SU-DHL-6 (cell line): Measurements from ENCODE around the gene B3GNT5.

Experiments used
- H2AFZ ChIP-seq: fragments of 200-600 bp; sonication (generic); 2 replicates; pipeline ENCODE4 v1.6.1; 2014; ENCODE audit warnings: low read depth, mild to moderate bottlenecking, moderate library complexity, mixed read lengths, antibody characterized with exemption, low read length; ENCODE audit not compliant: severe bottlenecking
- H3F3A ChIP-seq: fragments of 200-600 bp; shearing (Covaris generic); 2 replicates; pipeline ENCODE4 v1.6.0; 2016; ENCODE audit warnings: antibody characterized with exemption, mild to moderate bottlenecking; ENCODE audit not compliant: insufficient read depth
- H3K27ac ChIP-seq: fragments of 200-600 bp; sonication (generic); 2 replicates; pipeline ENCODE4 v1.5.1; 2016; ENCODE audit warnings: low read depth, mild to moderate bottlenecking, low read length, moderate library complexity, mixed read lengths
- H3K27me3 ChIP-seq: fragments of 200-600 bp; sonication (generic), shearing (Covaris generic); 2 replicates; pipeline ENCODE4 v1.6.0; 2014; ENCODE audit warnings: mild to moderate bottlenecking, low read length
- H3K36me3 ChIP-seq: fragments of 200-600 bp; sonication (generic); 2 replicates; pipeline ENCODE4 v1.6.1; 2014; ENCODE audit warnings: mild to moderate bottlenecking, low read length, mixed read lengths
- H3K4me2 ChIP-seq: fragments of 300-600, 200-600 bp; shearing (Covaris generic), sonication (generic); 2 replicates; pipeline ENCODE4 v1.6.0; 2014; ENCODE audit warnings: low read length, low read depth, mild to moderate bottlenecking; ENCODE audit not compliant: poor library complexity, severe bottlenecking
- H3K4me3 ChIP-seq: fragments of 200-600 bp; sonication (generic); 2 replicates; pipeline ENCODE4 v1.5.1; 2014; ENCODE audit warnings: antibody characterized with exemption, low read length, mild to moderate bottlenecking, mixed read lengths; ENCODE audit not compliant: insufficient read depth, poor library complexity, severe bottlenecking
- H3K79me2 ChIP-seq: fragments of 200-600 bp; sonication (generic); 2 replicates; pipeline ENCODE4 v1.6.1; 2014; ENCODE audit warnings: mild to moderate bottlenecking, low read length, moderate library complexity; ENCODE audit not compliant: insufficient read depth
- H3K9ac ChIP-seq: fragments of 200-600 bp; sonication (generic); 2 replicates; pipeline ENCODE4 v1.7.0; 2014; ENCODE audit warnings: mild to moderate bottlenecking, low read length
- H3K9me2 ChIP-seq: fragments of 200-600 bp; sonication (generic); replicated peaks from 2 replicates; pipeline ENCODE4 v1.6.1; 2014; ENCODE audit warnings: low read length; ENCODE audit not compliant: insufficient read depth
- H3K9me3 ChIP-seq: fragments of 200-600 bp; sonication (generic); 2 replicates; pipeline ENCODE4 v1.6.1; 2014; ENCODE audit warnings: low read length, mixed read lengths; ENCODE audit not compliant: insufficient read depth
- H4K20me1 ChIP-seq: fragments of 200-600 bp; sonication (generic); 2 replicates; pipeline ENCODE4 v1.6.1; 2014; ENCODE audit warnings: low read depth, mild to moderate bottlenecking, antibody characterized with exemption, low read length, moderate library complexity, mixed read lengths
- EZH2phosphoT487 ChIP-seq: fragments of 200-600 bp; sonication (generic), shearing (Covaris generic); conservative IDR thresholded peaks from 2 replicates; pipeline ENCODE4 v1.6.1; 2018; ENCODE audit warnings: mild to moderate bottlenecking, antibody characterized with exemption, low read length, moderate library complexity, mixed read lengths
- TF ChIP-seq, protein P1 (sequence below): fragments of 200-600 bp; sonication (generic); IDR thresholded peaks from one replicate; pipeline ENCODE4 v1.5.1; 2017; ENCODE audit warnings: antibody characterized with exemption, mild to moderate bottlenecking, low read length, moderate library complexity; ENCODE audit not compliant: insufficient read depth, poor library complexity, severe bottlenecking

B3GNT5 gene

DNA sequence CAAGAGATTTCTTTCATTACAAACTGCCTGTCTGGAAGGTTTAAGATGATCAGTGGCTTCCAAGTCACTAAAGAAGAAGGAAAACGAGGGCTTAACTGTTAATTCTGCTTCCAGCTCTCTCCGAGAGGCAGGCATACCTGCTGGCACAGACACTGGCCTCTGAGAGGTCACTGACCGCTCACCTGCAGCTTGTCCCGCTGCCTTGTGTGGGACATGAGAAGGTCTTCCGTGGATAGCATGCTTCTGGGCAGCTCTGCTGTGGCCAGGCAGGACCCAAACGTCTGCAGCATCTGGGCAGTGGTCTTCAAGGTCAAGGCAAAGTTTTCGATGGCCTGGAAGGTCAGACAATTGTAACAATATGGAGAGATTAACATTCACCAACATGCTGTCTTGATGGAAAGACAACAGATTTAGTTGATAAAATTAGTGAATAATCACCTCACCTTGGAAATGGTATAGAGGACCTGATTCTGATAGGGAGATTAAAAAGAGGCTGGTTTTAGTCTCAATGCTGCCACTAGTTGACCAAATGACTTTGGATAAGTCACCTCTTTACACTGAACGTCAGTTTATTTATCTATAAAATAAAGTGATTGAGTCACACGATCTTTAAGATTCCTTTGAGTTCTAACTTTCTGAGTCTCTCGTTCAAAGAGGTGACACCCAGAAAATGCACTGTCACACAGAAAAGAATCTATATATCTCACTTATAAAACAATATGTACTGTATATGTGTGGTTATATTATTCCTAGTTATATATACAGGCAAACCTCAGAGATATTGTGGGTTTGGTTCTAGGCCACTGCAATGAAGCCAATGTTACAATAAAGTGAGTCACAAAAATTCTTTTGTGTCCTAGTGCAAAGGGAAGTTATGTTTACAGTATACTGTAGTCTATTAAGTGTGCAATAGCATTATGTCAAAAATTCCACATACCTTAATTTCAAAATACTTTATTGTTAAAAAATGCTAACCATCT is 65.1 kb downstream of the B3GNT5 start:
- Histone ChIP-seq H3K9me2 (no peaks in the 10 kb centered on the region), H3K4me3 (no peak overlapping the region), H3K27me3 (no peaks in the 10 kb centered on the region), H3K79me2 (no peaks in the 10 kb centered on the region), H3K27ac (no peak overlapping the region), H3K4me2 (no peak overlapping the region), H4K20me1 (no peaks in the 10 kb centered on the region), H3K36me3 (no peaks in the 10 kb centered on the region), H3K9ac (no peak overlapping the region), H3K9me3 (no peaks in the 10 kb centered on the region), H3F3A (no peaks in the 10 kb centered on the region), H2AFZ (no peak overlapping the region)
- no peak for TF ChIP-seq EZH2phosphoT487
- TF ChIP-seq, protein P1, sequence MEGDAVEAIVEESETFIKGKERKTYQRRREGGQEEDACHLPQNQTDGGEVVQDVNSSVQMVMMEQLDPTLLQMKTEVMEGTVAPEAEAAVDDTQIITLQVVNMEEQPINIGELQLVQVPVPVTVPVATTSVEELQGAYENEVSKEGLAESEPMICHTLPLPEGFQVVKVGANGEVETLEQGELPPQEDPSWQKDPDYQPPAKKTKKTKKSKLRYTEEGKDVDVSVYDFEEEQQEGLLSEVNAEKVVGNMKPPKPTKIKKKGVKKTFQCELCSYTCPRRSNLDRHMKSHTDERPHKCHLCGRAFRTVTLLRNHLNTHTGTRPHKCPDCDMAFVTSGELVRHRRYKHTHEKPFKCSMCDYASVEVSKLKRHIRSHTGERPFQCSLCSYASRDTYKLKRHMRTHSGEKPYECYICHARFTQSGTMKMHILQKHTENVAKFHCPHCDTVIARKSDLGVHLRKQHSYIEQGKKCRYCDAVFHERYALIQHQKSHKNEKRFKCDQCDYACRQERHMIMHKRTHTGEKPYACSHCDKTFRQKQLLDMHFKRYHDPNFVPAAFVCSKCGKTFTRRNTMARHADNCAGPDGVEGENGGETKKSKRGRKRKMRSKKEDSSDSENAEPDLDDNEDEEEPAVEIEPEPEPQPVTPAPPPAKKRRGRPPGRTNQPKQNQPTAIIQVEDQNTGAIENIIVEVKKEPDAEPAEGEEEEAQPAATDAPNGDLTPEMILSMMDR, result no peak

DNA sequence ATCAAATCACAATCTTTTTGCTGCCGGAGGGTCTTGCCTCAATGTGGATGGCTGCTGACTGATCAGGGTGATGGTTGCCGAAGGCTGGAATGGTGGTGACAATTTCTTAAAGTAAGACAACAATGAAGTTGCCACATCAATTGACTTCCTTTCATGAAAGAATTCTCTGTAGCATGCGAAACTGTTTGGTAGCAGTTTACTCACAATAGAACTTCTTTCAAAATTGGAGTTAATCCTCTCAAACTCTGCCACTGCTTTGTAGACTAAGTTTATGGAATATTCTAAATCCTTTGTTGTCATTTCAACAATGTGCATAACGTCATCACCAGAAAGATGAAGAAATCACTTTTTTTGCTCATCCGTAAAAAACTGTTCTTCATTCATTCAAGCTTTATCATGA is 65.8 kb downstream of the B3GNT5 start:
- H3F3A ChIP-seq, result no peaks in the 10 kb centered on the region
- no peak overlapping the region for H3K4me3 ChIP-seq
- no peak overlapping the region for H3K9ac ChIP-seq
- no peaks in the 10 kb centered on the region for H3K9me2 ChIP-seq
- no peaks in the 10 kb centered on the region for H3K79me2 ChIP-seq
- H3K27me3 ChIP-seq, result no peaks in the 10 kb centered on the region
- no peaks in the 10 kb centered on the region for H3K36me3 ChIP-seq
- TF ChIP-seq EZH2phosphoT487, result no peak
- TF ChIP-seq, protein P1, result no peak
- no peak overlapping the region for H2AFZ ChIP-seq
- H4K20me1 ChIP-seq, result no peaks in the 10 kb centered on the region
- H3K9me3 ChIP-seq, result no peaks in the 10 kb centered on the region
- no peak overlapping the region for H3K27ac ChIP-seq
- no peak overlapping the region for H3K4me2 ChIP-seq

DNA sequence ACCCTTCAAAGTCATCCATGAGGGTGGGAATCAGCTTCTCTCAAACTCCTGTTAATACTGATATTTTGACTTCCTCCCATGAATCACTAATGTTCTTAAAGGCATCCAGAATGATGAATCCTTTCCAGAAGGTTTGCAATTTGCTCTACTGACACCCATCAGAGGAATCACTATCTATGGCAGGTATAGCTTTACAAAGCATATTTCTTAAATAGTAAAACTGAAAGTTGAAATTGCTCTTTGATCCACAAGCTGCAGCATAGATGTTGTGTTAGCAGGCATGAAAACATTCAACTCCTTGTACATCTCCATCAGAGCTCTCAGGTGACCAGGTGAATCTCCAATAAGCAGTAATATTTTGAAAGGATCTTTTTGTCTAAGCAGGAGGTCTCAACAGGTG is 66.3 kb downstream of the B3GNT5 start:
- TF ChIP-seq, protein P1, result no peak
- no peaks in the 10 kb centered on the region for H3K27me3 ChIP-seq
- no peak overlapping the region for H3K9ac ChIP-seq
- no peaks in the 10 kb centered on the region for H3K9me3 ChIP-seq
- no peak overlapping the region for H3K27ac ChIP-seq
- H3K9me2 ChIP-seq, result no peaks in the 10 kb centered on the region
- no peaks in the 10 kb centered on the region for H3K36me3 ChIP-seq
- H4K20me1 ChIP-seq, result no peaks in the 10 kb centered on the region
- no peak overlapping the region for H3K4me3 ChIP-seq
- H3F3A ChIP-seq, result no peaks in the 10 kb centered on the region
- no peak overlapping the region for H3K4me2 ChIP-seq
- no peak overlapping the region for H2AFZ ChIP-seq
- H3K79me2 ChIP-seq, result no peaks in the 10 kb centered on the region
